Gastrocnemius medialis (tissue), 4 donors: Measurements from ENCODE around the gene THSD4.

Source experiments
- POLR2A ChIP-seq, 2 donors: fragments of 450-650 bp; IDR thresholded peaks; one replicate each; pipeline ENCODE4 v1.6.1; 2017; ENCODE audit warnings: antibody characterized with exemption in 2 of 2, mild to moderate bottlenecking in 2 of 2, moderate library complexity in 2 of 2
- TF ChIP-seq, protein P1 (sequence below), 5 experiments: fragments of 450-650 bp in 3 of 5; fragments of 200-600 bp in 2 of 5; sonication (generic) in 2 of 5; IDR thresholded peaks in 4 of 5; conservative IDR thresholded peaks in 1 of 5; 1 replicate in 4 of 5; 2 replicates in 1 of 5; pipeline ENCODE4 v1.5.1; 2016 to 2019; ENCODE audit warnings: antibody characterized with exemption in 5 of 5, mild to moderate bottlenecking in 3 of 5, moderate library complexity in 3 of 5

DNA sequence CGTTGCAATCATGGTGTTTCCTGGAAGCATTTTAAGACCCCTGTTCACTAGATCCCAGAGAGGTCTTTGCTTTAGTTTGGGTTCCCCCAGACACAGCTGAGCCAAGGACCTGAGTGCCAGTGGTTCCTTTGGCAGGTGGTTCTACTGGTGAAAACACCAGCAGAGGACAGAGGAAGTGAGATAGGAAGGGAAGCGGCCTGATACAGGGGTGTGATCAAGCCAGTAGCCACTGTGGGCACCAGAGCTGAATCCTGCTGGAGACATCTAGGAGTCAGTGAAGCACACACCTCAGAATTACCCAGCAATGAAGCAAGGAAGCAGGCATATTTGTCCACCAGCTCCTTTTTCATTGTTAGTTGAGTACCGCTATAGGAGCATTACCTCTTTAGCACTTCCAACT is 451.9 kb downstream of the THSD4 start:
- TF ChIP-seq, protein P1, sequence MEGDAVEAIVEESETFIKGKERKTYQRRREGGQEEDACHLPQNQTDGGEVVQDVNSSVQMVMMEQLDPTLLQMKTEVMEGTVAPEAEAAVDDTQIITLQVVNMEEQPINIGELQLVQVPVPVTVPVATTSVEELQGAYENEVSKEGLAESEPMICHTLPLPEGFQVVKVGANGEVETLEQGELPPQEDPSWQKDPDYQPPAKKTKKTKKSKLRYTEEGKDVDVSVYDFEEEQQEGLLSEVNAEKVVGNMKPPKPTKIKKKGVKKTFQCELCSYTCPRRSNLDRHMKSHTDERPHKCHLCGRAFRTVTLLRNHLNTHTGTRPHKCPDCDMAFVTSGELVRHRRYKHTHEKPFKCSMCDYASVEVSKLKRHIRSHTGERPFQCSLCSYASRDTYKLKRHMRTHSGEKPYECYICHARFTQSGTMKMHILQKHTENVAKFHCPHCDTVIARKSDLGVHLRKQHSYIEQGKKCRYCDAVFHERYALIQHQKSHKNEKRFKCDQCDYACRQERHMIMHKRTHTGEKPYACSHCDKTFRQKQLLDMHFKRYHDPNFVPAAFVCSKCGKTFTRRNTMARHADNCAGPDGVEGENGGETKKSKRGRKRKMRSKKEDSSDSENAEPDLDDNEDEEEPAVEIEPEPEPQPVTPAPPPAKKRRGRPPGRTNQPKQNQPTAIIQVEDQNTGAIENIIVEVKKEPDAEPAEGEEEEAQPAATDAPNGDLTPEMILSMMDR (IDR thresholded peaks at IDR 0.05 in 4 of 5, conservative IDR thresholded peaks at IDR 0.05 in 1 of 5): no peak
- no peak for TF ChIP-seq POLR2A (IDR thresholded peaks at IDR 0.05)
